Choroid plexus epithelial cell (primary cell): Measurements from ENCODE around the gene KANK2.

Experiments
- DNase-seq: peaks from one replicate; pipeline ENCODE4 v3.0.0-alpha.2; 2010; ENCODE audit warnings: low read depth
- H3K4me3 ChIP-seq: 2 replicates; pipeline ENCODE4 v1.5.1; 2011; ENCODE audit warnings: low read depth, mild to moderate bottlenecking, control low read depth, low read length, moderate library complexity
- CTCF ChIP-seq: conservative IDR thresholded peaks from 2 replicates; pipeline ENCODE4 v1.5.1; 2011; ENCODE audit warnings: low read depth, mild to moderate bottlenecking, control low read depth, inconsistent platforms, low read length, moderate library complexity

KANK2 gene

GRCh38 chr19:11240008-11240444 is 42.7 kb upstream of the KANK2 start:
- no peak for DNase-seq
- no peak overlapping the region for H3K4me3 ChIP-seq
- no peak for TF ChIP-seq CTCF

- no peak for DNase-seq
- no peak for TF ChIP-seq CTCF
- no peak within 1 kb of the TSS for H3K4me3 ChIP-seq
These were observed 42.1 kb upstream of the KANK2 start, which contains the start of gene ANGPTL8 for GRCh38 chr19:11239377-11240000. TSS of gene ANGPTL8 (plus strand) at chr19:11239619. CDS start at chr19:11239638, 19 bp downstream.

GRCh38 chr19:11238781-11239376 is 41.5 kb upstream of the KANK2 start:
- no peak for TF ChIP-seq CTCF
- no peak for DNase-seq
- H3K4me3 ChIP-seq = no peak overlapping the region

- no peak for TF ChIP-seq CTCF
- no peak overlapping the region for H3K4me3 ChIP-seq
- no peak for DNase-seq
These were observed 40.7 kb upstream of the KANK2 start for GRCh38 chr19:11238041-11238440.

- DNase-seq = no peak
- no peak for TF ChIP-seq CTCF
- H3K4me3 ChIP-seq = no peak overlapping the region
These were observed 40.0 kb upstream of the KANK2 start for GRCh38 chr19:11237321-11237720.

- TF ChIP-seq CTCF = no peak
- DNase-seq = no peak
- H3K4me3 ChIP-seq = no peak overlapping the region
These were observed 39.3 kb upstream of the KANK2 start for GRCh38 chr19:11236324-11237301.
